HS-5 (cell line): ENCODE measurements around the gene RSAD2.
"Not testable (repeated sequence)": the region's sequence is repeated elsewhere in the genome, so short reads cannot be mapped to it uniquely, and the experiment has no call there.

Experiments used
- DNase-seq: peaks from one replicate; pipeline ENCODE4 v3.0.0-alpha.2; 2012; ENCODE audit warnings: low read depth

RSAD2 gene

GRCh38 chr2:6926071-6926732 is 48.6 kb downstream of the RSAD2 start:
- no peak for DNase-seq

GRCh38 chr2:6927186-6927585 is 49.6 kb downstream of the RSAD2 start:
- no peak for DNase-seq

GRCh38 chr2:6927753-6928152 is 50.2 kb downstream of the RSAD2 start:
- no peak for DNase-seq

GRCh38 chr2:6928452-6928851 is 50.9 kb downstream of the RSAD2 start:
- DNase-seq, result no peak

GRCh38 chr2:6929196-6929819 is 51.7 kb downstream of the RSAD2 start:
- no peak for DNase-seq

- no peak for DNase-seq
Observed at GRCh38 chr2:6930923-6931647, 53.5 kb downstream of the RSAD2 start.

- DNase-seq, result no peak
Observed at GRCh38 chr2:6931753-6932152, 54.2 kb downstream of the RSAD2 start.

- DNase-seq, result no peak
Observed at GRCh38 chr2:6932206-6932605, 54.6 kb downstream of the RSAD2 start.

GRCh38 chr2:6932828-6933227 is 55.3 kb downstream of the RSAD2 start:
- DNase-seq, result no peak

GRCh38 chr2:6933911-6934310 is 56.3 kb downstream of the RSAD2 start:
- DNase-seq, result no peak

GRCh38 chr2:6934345-6934744 is 56.8 kb downstream of the RSAD2 start:
- DNase-seq, result no peak

- no peak for DNase-seq
Observed at GRCh38 chr2:6934758-6935651, 57.4 kb downstream of the RSAD2 start.

GRCh38 chr2:6935652-6936020 is 58.1 kb downstream of the RSAD2 start:
- not testable (repeated sequence) for DNase-seq

GRCh38 chr2:6937157-6937556 is 59.6 kb downstream of the RSAD2 start:
- DNase-seq, result no peak

- no peak for DNase-seq
Observed at GRCh38 chr2:6937582-6937981, 60.0 kb downstream of the RSAD2 start.

- DNase-seq, result no peak
Observed at GRCh38 chr2:6939071-6939470, 61.5 kb downstream of the RSAD2 start.

GRCh38 chr2:6940820-6941219 is 63.2 kb downstream of the RSAD2 start:
- DNase-seq, result no peak

GRCh38 chr2:6941299-6942046 is 63.9 kb downstream of the RSAD2 start:
- DNase-seq, result no peak

GRCh38 chr2:6942848-6943247 is 65.3 kb downstream of the RSAD2 start:
- DNase-seq, result no peak

GRCh38 chr2:6943523-6943922 is 65.9 kb downstream of the RSAD2 start:
- no peak for DNase-seq

GRCh38 chr2:6943971-6944370 is 66.4 kb downstream of the RSAD2 start:
- no peak for DNase-seq

GRCh38 chr2:6944555-6944954 is 67.0 kb downstream of the RSAD2 start:
- no peak for DNase-seq
